ENCODE results near the gene RAMAC.

DNA sequence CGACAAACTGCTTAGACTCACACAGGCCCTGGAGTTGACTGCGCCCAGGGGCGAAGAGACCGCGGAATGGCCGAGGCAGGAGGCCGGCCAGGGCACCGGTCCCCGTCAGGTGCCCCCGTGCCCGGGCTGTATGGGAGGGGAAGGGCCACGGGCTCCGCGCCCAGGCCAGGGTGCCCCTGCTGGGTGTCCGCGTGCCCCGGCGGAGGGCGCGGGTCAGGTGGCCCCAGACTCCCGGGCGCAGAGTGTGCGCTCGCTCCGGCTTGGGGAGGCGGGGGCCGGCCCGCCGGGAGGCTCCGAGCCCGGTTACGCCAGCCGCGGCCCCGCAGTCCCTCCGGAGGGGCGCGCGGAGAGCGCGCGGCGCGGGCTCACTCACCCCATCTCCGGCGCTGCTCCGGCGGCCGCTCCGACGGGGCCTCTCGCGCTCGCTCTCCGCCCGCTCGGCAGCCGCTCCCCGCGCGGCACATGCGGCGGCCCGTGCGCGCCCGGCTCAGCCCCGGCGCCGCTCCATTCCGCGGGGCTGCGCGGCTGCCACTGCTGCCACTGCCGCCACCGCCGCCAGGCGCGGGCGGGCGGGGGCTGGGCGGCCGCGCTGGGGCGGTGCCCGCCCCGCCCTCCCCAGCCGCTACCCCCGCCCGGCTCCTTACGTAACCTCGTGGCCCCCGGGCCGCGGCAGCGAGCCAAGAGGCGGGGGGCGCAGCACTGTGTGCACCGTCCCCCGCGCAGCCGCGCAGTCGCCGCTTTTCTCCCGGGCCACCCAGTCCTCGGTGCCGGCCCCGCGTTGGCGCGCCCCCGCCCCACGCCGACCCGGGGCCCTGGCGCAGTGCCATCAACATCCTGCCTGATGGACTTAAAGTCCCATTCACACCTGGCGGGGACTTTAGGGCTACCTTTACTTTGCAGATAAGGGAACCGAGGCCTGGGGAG lies 33.6 kb upstream of the RAMAC start, which contains the start of gene HOMER2:
- TF ChIP-seq CTCF (IDR thresholded peaks at IDR 0.05; ENCODE audit: poor library complexity, severe bottlenecking) (no peak), EZH2 (IDR thresholded peaks at IDR 0.05; ENCODE audit: borderline replicate concordance, insufficient read depth, low read length, poor library complexity, severe bottlenecking) (no peak), TAF1 (IDR thresholded peaks at IDR 0.05; ENCODE audit: low read depth) (peak; percentile 29), MXI1 (conservative IDR thresholded peaks at IDR 0.05; ENCODE audit: poor library complexity, severe bottlenecking) (no peak)
